Femur (tissue), 1 donor: ENCODE measurements around the gene NOL4L.

Experiments used
- DNase-seq: peaks from one replicate; pipeline ENCODE4 v3.0.0-alpha.2; 2017

The NOL4L gene

GRCh38 chr20:32522776-32523612, 62.1 kb downstream of the NOL4L start:
- DNase-seq, result peak; percentile 29

GRCh38 chr20:32522526-32522775, 62.7 kb downstream of the NOL4L start:
- no peak for DNase-seq

GRCh38 chr20:32521780-32522525, 63.2 kb downstream of the NOL4L start:
- peak; percentile 83 for DNase-seq

- DNase-seq, result no peak
Measured at GRCh38 chr20:32520927-32521203, 64.3 kb downstream of the NOL4L start.

- DNase-seq, result no peak
Measured at GRCh38 chr20:32519381-32519730, 65.8 kb downstream of the NOL4L start.

- DNase-seq, result no peak
Measured at GRCh38 chr20:32518593-32519380, 66.3 kb downstream of the NOL4L start.

GRCh38 chr20:32517914-32518592, 67.1 kb downstream of the NOL4L start:
- no peak for DNase-seq

GRCh38 chr20:32517518-32517873, 67.6 kb downstream of the NOL4L start:
- no peak for DNase-seq

GRCh38 chr20:32516583-32517517, 68.3 kb downstream of the NOL4L start:
- DNase-seq, result no peak

GRCh38 chr20:32515631-32516101, 69.5 kb downstream of the NOL4L start:
- no peak for DNase-seq

- DNase-seq, result no peak
Measured at GRCh38 chr20:32514760-32515159, 70.4 kb downstream of the NOL4L start.

- DNase-seq, result no peak
Measured at GRCh38 chr20:32513031-32513866, 71.9 kb downstream of the NOL4L start.

- DNase-seq, result no peak
Measured at GRCh38 chr20:32512047-32512385, 73.1 kb downstream of the NOL4L start.

GRCh38 chr20:32511358-32512046, 73.6 kb downstream of the NOL4L start:
- no peak for DNase-seq

GRCh38 chr20:32510601-32511357, 74.4 kb downstream of the NOL4L start:
- DNase-seq, result no peak

- DNase-seq, result no peak
Measured at GRCh38 chr20:32510120-32510600, 75.0 kb downstream of the NOL4L start.

- no peak for DNase-seq
Measured at GRCh38 chr20:32509639-32510066, 75.5 kb downstream of the NOL4L start.

GRCh38 chr20:32508775-32509119, 76.4 kb downstream of the NOL4L start:
- no peak for DNase-seq

GRCh38 chr20:32507998-32508774, 76.9 kb downstream of the NOL4L start:
- DNase-seq, result no peak
